Right cardiac atrium (tissue), 5 donors: ENCODE measurements around the gene ZBTB14. TPM values are rescaled to one million over a fixed set of nuclear protein-coding genes. Genes with fewer than 3 reads are reported as not detected.

ENCODE experiments used
- ATAC-seq, 2 donors: fragments of 200-7000 bp; cut with Tn5 transposase; one replicate each; pipeline versions ENCODE4 v1.8.0 to v1.9.1; 2020; ENCODE audit warnings: moderate library complexity in 2 of 2, mild to moderate bottlenecking in 1 of 2
- DNase-seq, 3 donors: peaks; one replicate each; pipeline ENCODE4 v3.0.0-alpha.2; 2020
- H3K27ac ChIP-seq: one replicate; pipeline ENCODE4 v1.5.1; 2013; ENCODE audit warnings: mild to moderate bottlenecking, low read length, control low read depth, moderate library complexity
- H3K27me3 ChIP-seq: one replicate; pipeline ENCODE4 v1.6.1; 2013; ENCODE audit not compliant: control insufficient read depth, insufficient read depth
- H3K4me1 ChIP-seq: one replicate; pipeline ENCODE4 v1.6.1; 2013; ENCODE audit warnings: low read length; ENCODE audit not compliant: control insufficient read depth, insufficient read depth
- H3K4me3 ChIP-seq: one replicate; pipeline ENCODE4 v1.5.1; 2013; ENCODE audit warnings: low read length, control low read depth
- H3K9me3 ChIP-seq: one replicate; pipeline ENCODE4 v1.6.1; 2013; ENCODE audit warnings: low read length; ENCODE audit not compliant: control insufficient read depth
- WGBS: extraction: QIAGEN DNeasy Blood & Tissue Kit; methylation state at CpG from one replicate; pipeline ENCODE4 v1.1.7; 2013; 5-methylcytosine and 5-hydroxymethylcytosine counted together
- intact Hi-C, 4 donors: fragments of 100-400 bp; cut with DNase I; formaldehyde crosslinking; loops; one replicate each; pipeline versions ENCODE4 v1.11.0 to v1.14.0; 2022 to 2023
- long read RNA-seq, 4 donors: library from polyadenylated mRNA; unstranded; transcript quantifications; one replicate each; pipeline ENCODE4 v2.0.0, GENCODE V29; 2020 to 2021
- polyA plus RNA-seq: library from polyadenylated mRNA; stranded (reverse); fragments of 200-250 nt; gene quantifications from one replicate; pipeline ENCODE4 v1.2.3, GENCODE V29; 2013
- total RNA-seq, 4 donors: library from RNA; stranded (reverse); fragmentation: NEBNext Ultra II Directional; extraction: Animal tissue kit (Norgen Biotek cat#: 25700); gene quantifications; one replicate each; pipeline ENCODE4 v1.2.1, GENCODE V29; 2021
- donor health status: healthy with polysubstance abuse.
- donor health status: DM: no; HTN: yes; CAD: no.
- donor health status: DM: no; HTN: no; CAD: no.
- donor health status: DM: no; HTN: yes; CAD: no; lungs with severe emphysema.
- donor health status: DM: yes; HTN: yes; CAD: no.

The ZBTB14 gene, protein sequence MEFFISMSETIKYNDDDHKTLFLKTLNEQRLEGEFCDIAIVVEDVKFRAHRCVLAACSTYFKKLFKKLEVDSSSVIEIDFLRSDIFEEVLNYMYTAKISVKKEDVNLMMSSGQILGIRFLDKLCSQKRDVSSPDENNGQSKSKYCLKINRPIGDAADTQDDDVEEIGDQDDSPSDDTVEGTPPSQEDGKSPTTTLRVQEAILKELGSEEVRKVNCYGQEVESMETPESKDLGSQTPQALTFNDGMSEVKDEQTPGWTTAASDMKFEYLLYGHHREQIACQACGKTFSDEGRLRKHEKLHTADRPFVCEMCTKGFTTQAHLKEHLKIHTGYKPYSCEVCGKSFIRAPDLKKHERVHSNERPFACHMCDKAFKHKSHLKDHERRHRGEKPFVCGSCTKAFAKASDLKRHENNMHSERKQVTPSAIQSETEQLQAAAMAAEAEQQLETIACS
- total RNA-seq (10 to 100 TPM in 1 of 4 donors, 1 to 10 TPM in 3; 8.2 to 10.2 (median 9.6) TPM), polyA plus RNA-seq (3.3 TPM)
- long read RNA-seq, donor 1, transcript ZBTB14-203 (4 exons, 442 nt) = minor isoform, 7 of 20 reads
- long read RNA-seq, donor 1, transcript ZBTB14-202 (3 exons, 1,814 nt) = major isoform, 9 of 20 reads
- long read RNA-seq, donor 1, partial matches to known transcripts = 0 of 20 reads
- long read RNA-seq, donor 1, other reads (novel, unspliced or antisense) = 4 of 20 reads
- long read RNA-seq, donor 2, partial matches to known transcripts = 0 of 9 reads
- long read RNA-seq, donor 2, other reads (novel, unspliced or antisense) = 1 of 9 reads
- long read RNA-seq, donor 3, transcript ZBTB14-202 (3 exons, 1,814 nt) = major isoform, 5 of 14 reads
- long read RNA-seq, donor 3, partial matches to known transcripts = 1 of 14 reads
- long read RNA-seq, donor 3, other reads (novel, unspliced or antisense) = 4 of 14 reads
- long read RNA-seq, donor 4, partial matches to known transcripts = 1 of 10 reads
- long read RNA-seq, donor 4, other reads (novel, unspliced or antisense) = 3 of 10 reads

DNA sequence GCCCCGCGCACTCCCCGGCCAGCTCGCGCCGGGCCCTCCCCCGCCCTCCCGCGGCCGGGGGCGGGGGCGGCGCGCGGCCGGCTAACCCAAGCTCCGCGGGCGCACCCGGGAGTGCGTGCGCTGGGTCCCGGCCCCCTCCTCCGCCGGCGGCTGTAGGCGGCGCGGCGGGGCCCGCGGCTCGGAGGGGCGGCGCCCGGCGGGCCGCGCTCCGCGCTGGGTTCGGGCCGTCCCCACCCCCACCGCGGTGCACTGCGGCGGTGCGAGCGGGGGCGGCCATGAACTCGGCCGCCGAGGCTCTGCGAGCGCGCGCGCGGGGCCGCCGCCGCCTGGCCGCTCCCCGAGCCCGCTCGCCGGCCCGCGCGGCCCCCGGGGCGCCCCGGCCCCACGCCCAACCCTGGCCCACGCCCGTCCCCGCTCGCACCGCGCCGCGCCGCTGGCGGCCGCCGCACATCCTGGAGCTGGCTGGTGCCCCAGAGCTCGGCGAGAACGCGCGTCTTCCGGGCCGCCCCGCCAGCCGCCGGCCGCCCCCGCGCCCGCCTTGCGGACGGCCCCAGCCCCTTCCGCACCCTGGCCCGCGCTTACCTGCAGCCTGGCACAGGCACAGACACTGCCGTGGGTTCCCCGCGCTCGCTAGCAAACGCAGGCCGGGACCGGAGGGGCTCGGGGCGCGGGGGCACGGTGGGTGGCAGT lies at the start of gene ZBTB14:
ZBTB14 (minus strand) TSS at position 496 of the 690 bp plus-strand sequence. CDS start 2,480 bp downstream, outside the sequence.
- no peaks in the 10 kb centered on the region for H3K27me3 ChIP-seq
- H3K9me3 ChIP-seq = no peaks in the 10 kb centered on the region
- peak within 1 kb of the TSS; percentile 100 for H3K4me3 ChIP-seq
- H3K27ac ChIP-seq = peak within 1 kb of the TSS; percentile 100
- H3K4me1 ChIP-seq = peaks cover 2% of the 10 kb centered on the region
- DNase-seq (peak; percentile 69 to 89 (median 87)), ATAC-seq (peak; percentile 59 to 62)
- intact Hi-C loops = loop anchor here in 3 of 4 donors (10.0 kb wide), 2 partner anchors 61 to 249 kb away; partner anchors contain the start of gene EPB41L3 (in 1 of the 3)
- WGBS = 1% methylated on average over 116 of the region's 116 CpGs

DNA sequence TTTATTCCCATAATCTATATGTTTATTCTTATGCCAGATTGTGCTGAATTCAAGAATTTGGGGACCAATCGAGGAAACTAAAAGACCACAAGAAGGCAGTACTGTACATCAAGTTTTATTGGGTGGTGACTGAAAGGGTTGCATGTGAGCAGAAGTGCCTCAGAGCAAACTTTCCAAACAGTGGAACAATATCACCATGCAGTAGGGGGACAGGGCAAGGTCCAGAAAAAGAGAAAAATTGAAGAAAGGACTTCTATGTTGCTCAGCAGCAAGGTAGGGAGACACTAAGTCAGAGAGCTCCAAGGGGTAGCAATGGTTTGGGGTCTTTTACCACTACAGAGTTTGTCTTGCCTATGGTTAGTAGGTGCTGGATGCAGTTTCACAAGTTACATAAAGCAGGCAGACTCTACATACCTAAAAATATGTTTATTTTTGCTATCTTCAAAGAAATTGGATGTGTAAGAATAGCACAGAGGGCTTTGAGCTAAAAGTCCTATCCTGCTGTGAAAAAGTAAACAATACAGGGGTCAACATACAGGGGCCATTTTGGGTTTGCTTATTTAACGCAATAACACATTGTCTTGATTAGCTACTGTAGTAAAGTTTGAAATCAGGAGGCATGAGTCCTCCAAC lies 43.8 kb upstream of the ZBTB14 start:
- Histone ChIP-seq H3K9me3 (no peaks in the 10 kb centered on the region), H3K4me3 (no peak overlapping the region), H3K27me3 (no peaks in the 10 kb centered on the region), H3K4me1 (no peaks in the 10 kb centered on the region), H3K27ac (no peak overlapping the region)
- DNase-seq = no peak
- 74% methylated on average over 2 of the region's 2 CpGs for WGBS
- intact Hi-C loops = no loop called here
- ATAC-seq = no peak

DNA sequence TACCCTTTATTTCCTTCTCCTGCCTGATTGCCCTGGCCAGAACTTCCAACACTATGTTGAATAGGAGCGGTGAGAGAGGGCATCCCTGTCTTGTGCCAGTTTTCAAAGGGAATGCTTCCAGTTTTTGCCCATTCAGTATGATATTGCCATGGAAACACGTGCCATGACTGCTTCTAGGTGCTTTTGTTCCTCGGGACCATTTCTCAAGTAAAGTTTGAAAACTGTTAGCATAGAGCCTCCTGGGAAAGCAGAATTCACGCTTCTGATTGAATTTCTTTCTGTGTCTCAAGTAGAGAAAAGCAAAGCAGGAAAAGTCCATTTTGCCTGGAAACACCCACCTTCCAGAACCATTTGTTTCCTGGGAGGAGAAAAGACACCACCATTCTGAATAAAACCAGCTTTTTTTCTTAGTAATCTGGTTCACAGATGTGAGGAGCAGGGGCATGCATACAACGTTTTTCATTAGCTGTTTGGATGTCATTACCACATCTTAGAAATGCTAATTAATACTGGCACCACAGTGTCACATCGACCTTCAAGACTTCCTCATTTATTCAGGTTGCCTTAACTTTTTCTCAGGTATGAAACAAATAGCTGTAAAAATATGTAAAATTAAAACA lies 39.0 kb upstream of the ZBTB14 start:
- H3K9me3 ChIP-seq = no peaks in the 10 kb centered on the region
- DNase-seq = no peak
- intact Hi-C loops = no loop called here
- WGBS = 27% methylated on average over 6 of the region's 6 CpGs
- no peak overlapping the region for H3K4me3 ChIP-seq
- H3K27me3 ChIP-seq = no peaks in the 10 kb centered on the region
- no peak overlapping the region for H3K27ac ChIP-seq
- no peak for ATAC-seq
- no peaks in the 10 kb centered on the region for H3K4me1 ChIP-seq

DNA sequence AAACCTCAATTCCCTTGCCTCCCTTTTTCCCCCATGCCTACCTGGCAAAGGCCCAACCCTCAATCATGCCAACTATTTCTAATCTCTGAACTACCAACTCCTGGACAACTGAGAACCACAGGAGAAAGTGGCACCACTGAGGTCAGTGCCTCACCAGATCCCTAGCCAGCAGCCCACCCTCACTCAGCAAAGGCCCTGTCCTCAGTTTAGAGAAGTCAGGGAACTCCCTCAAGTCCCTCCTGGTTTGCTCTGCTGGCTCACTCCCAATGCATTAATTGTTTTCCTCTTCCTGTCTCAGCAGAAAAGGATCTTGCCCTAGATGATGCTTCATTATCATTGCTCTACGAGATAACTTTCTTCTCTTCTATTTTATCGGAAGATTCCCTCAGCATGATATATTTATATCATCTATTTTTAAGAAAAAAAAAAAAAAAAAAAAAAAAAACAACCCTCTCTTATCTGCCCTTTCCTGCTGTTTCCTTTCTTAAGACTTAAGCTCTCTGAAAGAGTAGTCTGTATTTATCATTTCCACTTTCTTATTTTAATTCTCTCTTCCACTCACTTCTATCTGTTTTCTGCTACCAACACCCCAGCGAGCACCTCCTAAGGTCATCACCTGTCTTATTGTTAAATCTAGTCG lies 22.7 kb upstream of the ZBTB14 start:
- H3K4me3 ChIP-seq = no peak overlapping the region
- H3K27me3 ChIP-seq = no peaks in the 10 kb centered on the region
- H3K9me3 ChIP-seq = no peaks in the 10 kb centered on the region
- intact Hi-C loops = no loop called here
- no peaks in the 10 kb centered on the region for H3K4me1 ChIP-seq
- no peak overlapping the region for H3K27ac ChIP-seq
- WGBS = 45% methylated on average over 4 of the region's 4 CpGs
- DNase-seq = no peak
- no peak for ATAC-seq

DNA sequence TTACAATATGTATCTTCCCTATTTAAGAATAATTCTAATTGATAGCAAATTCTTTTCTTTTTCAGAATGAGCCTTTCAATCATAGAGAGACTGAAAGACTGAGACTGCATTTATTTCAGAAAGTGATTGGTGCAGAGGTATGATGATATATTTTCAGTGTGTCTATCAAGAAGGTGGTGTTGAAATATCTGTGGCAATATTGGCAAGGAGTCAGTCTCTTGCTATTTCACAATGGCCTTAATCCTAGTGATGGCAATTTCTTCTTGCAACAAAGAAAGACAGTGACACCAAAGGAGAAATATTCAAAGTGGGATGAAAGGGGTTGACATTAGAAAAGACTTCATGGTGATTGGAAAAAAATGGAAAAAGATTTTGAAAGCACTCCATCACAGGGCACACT lies 21.7 kb upstream of the ZBTB14 start:
- H3K4me1 ChIP-seq = no peaks in the 10 kb centered on the region
- H3K4me3 ChIP-seq = no peak overlapping the region
- DNase-seq (no peak), ATAC-seq (no peak)
- no peak overlapping the region for H3K27ac ChIP-seq
- intact Hi-C loops = no loop called here
- H3K9me3 ChIP-seq = no peaks in the 10 kb centered on the region
- H3K27me3 ChIP-seq = no peaks in the 10 kb centered on the region

DNA sequence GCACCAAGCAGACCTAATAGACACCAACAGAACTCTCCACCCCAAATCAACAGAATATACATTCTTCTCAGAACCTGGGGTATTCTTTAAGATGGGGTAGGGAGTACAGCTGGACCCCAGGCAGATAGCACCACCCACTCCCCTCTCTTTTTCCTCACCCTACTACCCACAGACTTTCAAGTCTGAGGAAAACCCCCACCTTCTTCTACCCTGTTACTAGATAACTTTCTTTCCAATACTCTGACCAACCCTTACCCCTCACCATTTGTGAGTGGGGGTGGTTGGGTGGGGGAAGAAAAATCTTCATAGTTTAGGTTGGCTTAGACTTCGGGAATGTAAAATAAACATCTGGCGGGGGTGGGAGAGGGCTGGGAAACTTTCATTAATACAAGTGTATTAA lies 20.3 kb upstream of the ZBTB14 start:
- no peak for DNase-seq

DNA sequence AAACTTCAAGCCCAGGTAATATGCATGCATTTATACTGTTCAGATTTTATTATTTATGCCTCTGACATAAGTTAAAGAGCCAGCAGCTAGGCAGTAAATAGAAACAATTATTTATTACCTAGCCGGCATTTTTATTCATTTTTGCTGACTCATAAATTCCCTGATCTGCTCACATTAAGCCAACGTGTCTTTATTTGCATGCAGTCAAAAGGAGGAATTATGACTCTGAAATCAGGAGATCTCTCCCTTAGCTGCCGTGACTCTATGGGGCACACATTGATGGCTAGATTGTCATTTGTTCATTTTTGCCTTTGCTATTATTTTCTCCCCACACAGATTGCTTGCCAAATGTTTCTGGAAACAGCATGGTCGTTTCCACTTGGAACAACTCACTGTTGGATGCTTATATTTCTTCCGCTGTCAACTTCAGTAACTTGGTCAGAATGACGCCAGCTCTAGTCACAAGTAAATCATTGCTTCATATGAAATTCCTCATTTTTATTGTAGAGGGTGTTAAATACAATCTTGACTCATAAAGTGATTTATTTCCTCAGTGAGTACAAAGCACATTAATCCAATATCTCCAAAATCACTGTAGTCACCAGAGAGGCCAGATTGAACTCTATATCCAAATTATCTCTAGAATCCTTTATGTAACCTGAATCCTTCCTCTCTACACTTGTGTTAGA lies 15.9 kb upstream of the ZBTB14 start:
- Histone ChIP-seq H3K27me3 (no peaks in the 10 kb centered on the region), H3K4me1 (no peaks in the 10 kb centered on the region), H3K27ac (no peak overlapping the region), H3K9me3 (no peaks in the 10 kb centered on the region), H3K4me3 (no peak overlapping the region)
- WGBS = 60% methylated on average over 6 of the region's 6 CpGs
- no peak for ATAC-seq
- DNase-seq = no peak
- intact Hi-C loops = no loop called here

More for the DNA sequence above, 20.3 kb upstream of the ZBTB14 start:
- H3K9me3 ChIP-seq = no peaks in the 10 kb centered on the region
- no peak for ATAC-seq
- no peaks in the 10 kb centered on the region for H3K4me1 ChIP-seq
- no peak overlapping the region for H3K27ac ChIP-seq
- WGBS = 70% methylated on average over 2 of the region's 2 CpGs
- H3K27me3 ChIP-seq = no peaks in the 10 kb centered on the region
- H3K4me3 ChIP-seq = no peak overlapping the region
- intact Hi-C loops = no loop called here

DNA sequence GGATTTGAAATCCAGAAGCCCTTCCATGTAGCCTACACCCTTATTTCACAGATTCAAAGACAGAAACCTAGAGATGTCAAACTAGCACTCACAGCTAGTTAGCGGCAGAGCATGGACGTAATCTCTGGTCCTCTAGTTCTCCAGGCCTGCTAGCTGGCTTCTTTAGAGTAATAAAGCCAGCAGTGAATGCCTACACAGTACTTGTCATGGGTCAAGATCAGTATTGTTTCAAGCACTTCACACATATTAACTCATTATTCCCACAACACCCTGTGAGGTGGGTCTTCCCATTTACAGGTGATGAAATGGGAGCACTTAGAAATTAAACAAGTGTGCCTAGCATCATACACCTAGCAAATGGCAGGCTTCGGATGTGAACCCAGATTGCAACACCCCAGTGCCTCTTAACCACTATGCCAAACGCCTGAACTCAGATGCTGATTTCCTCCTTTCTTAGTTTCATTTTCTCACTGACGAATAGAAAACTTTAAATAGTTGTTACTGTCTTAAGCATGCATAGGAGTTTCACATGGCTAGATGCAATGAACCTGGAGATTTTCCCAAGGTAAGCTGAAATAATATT lies 14.5 kb upstream of the ZBTB14 start:
- DNase-seq (no peak), ATAC-seq (no peak)
- Histone ChIP-seq H3K9me3 (no peaks in the 10 kb centered on the region), H3K4me1 (no peaks in the 10 kb centered on the region), H3K27ac (no peak overlapping the region), H3K4me3 (peak overlapping the region; percentile 20), H3K27me3 (no peaks in the 10 kb centered on the region)
- 56% methylated on average over 5 of the region's 5 CpGs for WGBS
- intact Hi-C loops = no loop called here

DNA sequence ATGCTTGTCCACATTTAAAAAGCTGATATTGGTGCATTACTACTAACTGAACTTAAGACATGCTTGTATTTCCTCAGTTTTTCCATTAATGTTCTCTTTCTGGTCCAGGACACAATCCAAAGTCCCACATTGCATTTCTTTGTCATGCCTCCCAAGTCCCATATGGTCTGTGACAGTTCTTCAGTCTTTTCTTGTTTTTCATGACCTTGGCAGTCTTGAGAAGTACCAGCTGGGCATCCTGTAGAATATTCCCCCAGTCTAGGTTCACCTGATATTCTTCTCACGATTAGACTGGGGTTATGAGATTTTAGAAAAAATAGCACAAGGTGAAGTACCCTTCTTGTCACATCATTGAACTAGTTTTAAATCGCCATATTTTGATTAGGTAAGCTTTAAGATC lies 10.3 kb upstream of the ZBTB14 start:
- DNase-seq (no peak), ATAC-seq (no peak)
- WGBS = 77% methylated on average over 2 of the region's 2 CpGs
- intact Hi-C loops = no loop called here
- Histone ChIP-seq H3K27ac (no peak overlapping the region), H3K4me1 (no peaks in the 10 kb centered on the region), H3K27me3 (no peaks in the 10 kb centered on the region), H3K4me3 (no peak overlapping the region), H3K9me3 (no peaks in the 10 kb centered on the region)
